HEK293T (cell line): ENCODE data around the gene GRM7.

Source experiments
- ELF4 ChIP-seq: fragments of 450-650 bp; IDR thresholded peaks from 2 replicates; pipeline ENCODE4 v1.6.1; 2017; ENCODE audit warnings: antibody characterized with exemption
- FOXA1 ChIP-seq: fragments of 450-650 bp; IDR thresholded peaks from 2 replicates; pipeline ENCODE4 v1.6.1; 2016; ENCODE audit warnings: mild to moderate bottlenecking
- FOXM1 ChIP-seq: fragments of 450-650 bp; IDR thresholded peaks from 2 replicates; pipeline ENCODE4 v1.6.1; 2017; ENCODE audit warnings: mild to moderate bottlenecking, borderline replicate concordance
- HDGF ChIP-seq: fragments of 450-650 bp; IDR thresholded peaks from 2 replicates; pipeline ENCODE4 v1.6.1; 2017; ENCODE audit warnings: antibody characterized with exemption, borderline replicate concordance

DNA sequence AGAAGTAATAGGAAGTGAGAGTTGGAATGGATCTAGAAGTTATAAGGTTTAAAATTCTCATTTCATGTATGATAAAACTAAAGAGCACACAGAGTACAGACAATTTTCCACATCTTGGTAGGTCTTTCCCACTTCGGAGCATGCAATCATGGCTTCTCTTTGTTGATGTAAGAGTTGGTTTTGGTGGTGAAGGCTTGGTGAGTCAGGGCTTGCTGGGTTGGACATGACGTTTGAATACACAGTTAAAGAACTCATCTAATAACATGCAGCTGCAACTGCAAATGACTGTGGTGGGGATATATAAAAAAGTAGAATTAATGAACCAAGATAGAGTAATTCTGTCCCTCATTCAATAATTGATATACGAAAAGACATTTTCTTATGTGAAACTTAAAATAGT lies 39.5 kb upstream of the GRM7 start:
- TF ChIP-seq HDGF (no peak), ELF4 (no peak), FOXM1 (no peak), FOXA1 (no peak)
